DND-41 (cell line): ENCODE data around the gene OSR1.

Experiments used
- ATAC-seq: fragments of 200-7000 bp; cut with Tn5 transposase; 3 replicates; pipeline ENCODE4 v1.9.1; 2021; ENCODE audit warnings: low read depth; ENCODE audit not compliant: insufficient read depth
- DNase-seq: peaks from one replicate; pipeline ENCODE4 v3.0.0-alpha.2; 2020
- H2AFZ ChIP-seq: 2 replicates; pipeline ENCODE4 v1.6.0; 2012; ENCODE audit warnings: low read depth, low read length
- H3K27ac ChIP-seq: 2 replicates; pipeline ENCODE4 v1.5.1; 2012; ENCODE audit warnings: low read length, inconsistent platforms
- H3K27me3 ChIP-seq: fragments of 200-600 bp; sonication (generic); 2 replicates; pipeline ENCODE4 v1.6.0; 2012; ENCODE audit warnings: low read length, mild to moderate bottlenecking, inconsistent platforms; ENCODE audit not compliant: insufficient read depth, poor library complexity
- H3K36me3 ChIP-seq: 2 replicates; pipeline ENCODE4 v1.5.1; 2012; ENCODE audit warnings: low read length, inconsistent platforms; ENCODE audit not compliant: insufficient read depth
- H3K4me1 ChIP-seq: 2 replicates; pipeline ENCODE4 v1.5.1; 2012; ENCODE audit warnings: mild to moderate bottlenecking, low read length; ENCODE audit not compliant: insufficient read depth
- H3K4me2 ChIP-seq: 2 replicates; pipeline ENCODE4 v1.6.0; 2012; ENCODE audit warnings: mild to moderate bottlenecking, moderate library complexity, low read length, inconsistent platforms; ENCODE audit not compliant: insufficient read depth
- H3K4me3 ChIP-seq, 2 experiments: fragments of 200-600 bp in 1 of 2; shearing (Covaris generic) in 1 of 2; 2 replicates each; pipeline ENCODE4 v1.5.1; 2012 to 2016; ENCODE audit warnings: inconsistent platforms in 2 of 2, low read length in 2 of 2, mild to moderate bottlenecking in 2 of 2, low read depth in 1 of 2, moderate library complexity in 1 of 2
- H3K79me2 ChIP-seq: 2 replicates; pipeline ENCODE4 v1.6.0; 2012; ENCODE audit warnings: low read length, inconsistent platforms; ENCODE audit not compliant: insufficient read depth
- H3K9ac ChIP-seq: 2 replicates; pipeline ENCODE4 v1.6.0; 2012; ENCODE audit warnings: low read depth, mild to moderate bottlenecking, inconsistent platforms, low read length, moderate library complexity
- H3K9me3 ChIP-seq: 2 replicates; pipeline ENCODE4 v1.5.1; 2012; ENCODE audit warnings: low read length, moderate library complexity, mild to moderate bottlenecking, inconsistent platforms; ENCODE audit not compliant: insufficient read depth, severe bottlenecking
- H4K20me1 ChIP-seq: 2 replicates; pipeline ENCODE4 v1.6.0; 2012; ENCODE audit warnings: low read length; ENCODE audit not compliant: insufficient read depth
- CTCF ChIP-seq: IDR thresholded peaks from 2 replicates; pipeline ENCODE4 v1.5.1; 2012; ENCODE audit warnings: borderline replicate concordance, low read length, moderate library complexity, mild to moderate bottlenecking; ENCODE audit not compliant: poor library complexity, severe bottlenecking; ENCODE audit errors: extremely low read depth
- EZH2 ChIP-seq: IDR thresholded peaks from 3 replicates; pipeline ENCODE4 v1.6.1; 2012; ENCODE audit warnings: borderline replicate concordance, low read depth, mild to moderate bottlenecking, moderate library complexity, low read length, inconsistent platforms; ENCODE audit not compliant: severe bottlenecking

The OSR1 gene

DNA sequence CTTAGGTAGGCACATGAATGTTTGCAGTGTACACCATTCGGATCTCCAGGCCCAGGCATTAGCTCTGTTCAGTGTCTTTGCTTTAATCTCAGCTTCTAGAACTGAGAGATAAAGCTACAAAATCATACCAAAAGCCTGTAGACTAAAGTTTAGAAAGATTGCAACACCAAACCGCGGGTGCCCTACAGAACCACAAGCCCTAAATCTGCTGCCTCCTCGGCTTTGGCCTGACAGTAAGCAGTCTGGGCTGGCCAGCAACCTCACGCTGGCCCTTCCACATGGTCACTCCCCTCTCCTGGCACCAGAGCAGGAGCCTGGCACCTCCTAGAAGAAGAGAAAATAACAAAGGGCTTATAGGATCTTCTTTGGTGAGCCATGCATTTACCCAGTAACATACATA is 8.9 kb upstream of the OSR1 start:
- H3K27ac ChIP-seq: no peak overlapping the region
- no peak overlapping the region for H3K4me2 ChIP-seq
- no peaks in the 10 kb centered on the region for H3K79me2 ChIP-seq
- peaks cover 10% of the 10 kb centered on the region for H3K4me1 ChIP-seq
- H4K20me1 ChIP-seq: no peaks in the 10 kb centered on the region
- no peak for DNase-seq
- TF ChIP-seq CTCF (no peak), EZH2 (no peak)
- peaks cover 46% of the 10 kb centered on the region for H3K27me3 ChIP-seq
- no peak overlapping the region for H3K4me3 ChIP-seq
- ATAC-seq: no peak
- no peaks in the 10 kb centered on the region for H3K36me3 ChIP-seq
- H2AFZ ChIP-seq: no peak overlapping the region
- no peaks in the 10 kb centered on the region for H3K9me3 ChIP-seq
- no peak overlapping the region for H3K9ac ChIP-seq

DNA sequence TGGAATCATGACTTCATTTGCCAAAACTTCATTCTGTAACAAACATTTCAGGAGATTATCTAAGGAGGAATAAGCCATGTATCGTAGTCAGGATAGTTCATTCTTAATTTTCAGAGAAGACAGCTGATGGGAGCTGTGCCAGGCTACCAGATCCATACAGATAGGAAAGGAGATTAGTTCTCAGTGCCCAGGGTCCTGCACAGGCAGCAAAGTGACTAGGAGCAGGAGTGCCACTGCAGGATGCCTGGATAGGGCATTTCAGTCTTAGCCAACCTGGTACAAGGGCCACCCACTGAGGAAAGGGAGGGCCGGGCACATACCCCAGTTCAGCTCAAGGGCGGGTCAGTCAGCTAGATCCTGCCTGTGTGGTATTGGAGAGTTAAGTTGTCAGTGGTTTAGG is 6.7 kb upstream of the OSR1 start:
- no peak for DNase-seq
- H2AFZ ChIP-seq: no peak overlapping the region
- ATAC-seq: no peak
- peaks cover 17% of the 10 kb centered on the region for H3K4me1 ChIP-seq
- H3K79me2 ChIP-seq: no peaks in the 10 kb centered on the region
- TF ChIP-seq CTCF (no peak), EZH2 (no peak)
- H3K9ac ChIP-seq: no peak overlapping the region
- no peaks in the 10 kb centered on the region for H4K20me1 ChIP-seq
- no peaks in the 10 kb centered on the region for H3K36me3 ChIP-seq
- no peak overlapping the region for H3K4me2 ChIP-seq
- no peaks in the 10 kb centered on the region for H3K9me3 ChIP-seq
- no peak overlapping the region for H3K27ac ChIP-seq
- no peak overlapping the region for H3K4me3 ChIP-seq
- peaks cover 47% of the 10 kb centered on the region for H3K27me3 ChIP-seq

DNA sequence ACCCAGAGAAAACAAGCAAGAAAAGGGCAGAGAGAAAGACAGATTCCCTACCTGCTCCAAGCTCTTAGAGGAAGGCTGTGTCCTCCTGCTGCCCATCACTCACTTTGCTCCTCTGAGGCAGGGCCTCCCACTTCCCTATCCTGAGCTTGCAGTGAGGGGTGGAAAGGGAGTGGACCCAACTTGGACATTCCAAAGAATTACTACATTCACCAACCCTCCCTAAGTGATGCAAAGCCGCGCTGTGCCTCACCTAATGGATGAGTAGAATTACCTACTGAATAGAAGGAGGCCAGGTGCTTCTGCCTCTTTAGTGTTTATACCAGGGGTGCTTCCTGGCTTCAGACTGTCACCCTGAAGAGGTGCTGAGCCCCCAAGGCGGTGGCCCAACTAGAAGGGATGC is 5.6 kb upstream of the OSR1 start:
- Histone ChIP-seq H3K4me3 (no peak overlapping the region), H3K27ac (no peak overlapping the region), H4K20me1 (no peaks in the 10 kb centered on the region), H3K9me3 (no peaks in the 10 kb centered on the region), H3K4me1 (peaks cover 17% of the 10 kb centered on the region), H2AFZ (no peak overlapping the region), H3K27me3 (peaks cover 47% of the 10 kb centered on the region), H3K4me2 (no peak overlapping the region), H3K79me2 (no peaks in the 10 kb centered on the region), H3K9ac (no peak overlapping the region), H3K36me3 (no peaks in the 10 kb centered on the region)
- TF ChIP-seq CTCF (no peak), EZH2 (no peak)
- ATAC-seq (no peak), DNase-seq (no peak)

GRCh38 chr2:19363474-19363778 is 5.0 kb upstream of the OSR1 start:
- DNase-seq: no peak
- H4K20me1 ChIP-seq: no peaks in the 10 kb centered on the region
- peaks cover 17% of the 10 kb centered on the region for H3K4me1 ChIP-seq
- H3K4me2 ChIP-seq: peak overlapping the region; percentile 71
- H3K79me2 ChIP-seq: no peaks in the 10 kb centered on the region
- no peaks in the 10 kb centered on the region for H3K9me3 ChIP-seq
- H3K27me3 ChIP-seq: peaks cover 45% of the 10 kb centered on the region
- H3K36me3 ChIP-seq: no peaks in the 10 kb centered on the region
- no peak overlapping the region for H3K27ac ChIP-seq
- ATAC-seq: no peak
- TF ChIP-seq EZH2 (no peak), CTCF (no peak)
- H2AFZ ChIP-seq: no peak overlapping the region; the same call in 1 of the 2 replicates
- no peak overlapping the region for H3K9ac ChIP-seq
- no peak overlapping the region for H3K4me3 ChIP-seq
